ENCODE measurements around the gene CASP1.

DNA sequence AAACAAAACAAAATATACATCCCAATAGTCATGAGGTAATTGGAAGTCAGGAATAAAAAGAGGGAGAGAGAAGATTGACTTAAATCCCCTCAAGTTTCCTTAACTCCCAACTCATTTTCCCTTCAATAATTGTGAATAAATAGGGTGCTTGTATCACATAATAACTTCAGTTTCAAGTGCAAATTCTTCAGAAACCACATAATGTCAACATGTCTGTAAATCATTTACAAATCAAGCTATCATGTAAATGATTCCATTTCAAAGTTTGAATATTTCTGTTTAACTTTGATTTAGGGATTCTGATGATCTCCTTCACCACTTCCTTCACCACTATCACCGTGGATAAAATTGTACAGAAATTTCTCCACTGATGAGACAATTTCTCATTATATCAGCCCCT is 35.2 kb downstream of the CASP1 start:
- TF ChIP-seq, protein P1, sequence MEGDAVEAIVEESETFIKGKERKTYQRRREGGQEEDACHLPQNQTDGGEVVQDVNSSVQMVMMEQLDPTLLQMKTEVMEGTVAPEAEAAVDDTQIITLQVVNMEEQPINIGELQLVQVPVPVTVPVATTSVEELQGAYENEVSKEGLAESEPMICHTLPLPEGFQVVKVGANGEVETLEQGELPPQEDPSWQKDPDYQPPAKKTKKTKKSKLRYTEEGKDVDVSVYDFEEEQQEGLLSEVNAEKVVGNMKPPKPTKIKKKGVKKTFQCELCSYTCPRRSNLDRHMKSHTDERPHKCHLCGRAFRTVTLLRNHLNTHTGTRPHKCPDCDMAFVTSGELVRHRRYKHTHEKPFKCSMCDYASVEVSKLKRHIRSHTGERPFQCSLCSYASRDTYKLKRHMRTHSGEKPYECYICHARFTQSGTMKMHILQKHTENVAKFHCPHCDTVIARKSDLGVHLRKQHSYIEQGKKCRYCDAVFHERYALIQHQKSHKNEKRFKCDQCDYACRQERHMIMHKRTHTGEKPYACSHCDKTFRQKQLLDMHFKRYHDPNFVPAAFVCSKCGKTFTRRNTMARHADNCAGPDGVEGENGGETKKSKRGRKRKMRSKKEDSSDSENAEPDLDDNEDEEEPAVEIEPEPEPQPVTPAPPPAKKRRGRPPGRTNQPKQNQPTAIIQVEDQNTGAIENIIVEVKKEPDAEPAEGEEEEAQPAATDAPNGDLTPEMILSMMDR (IDR thresholded peaks at IDR 0.05; ENCODE audit: low read depth, low read length), result no peak
- no peak for TF ChIP-seq EZH2phosphoT487 (IDR thresholded peaks at IDR 0.05; ENCODE audit: low read depth)
